GM21381 (cell line): ENCODE measurements around the gene MAN2A2.

Source experiments
- ATAC-seq: cut with Tn5 transposase; IDR thresholded peaks from one replicate; pipeline ENCODE4 v1.9.1; 2021; ENCODE audit warnings: mild to moderate bottlenecking, moderate library complexity; ENCODE audit not compliant: unreplicated experiment

Gene MAN2A2

GRCh38 chr15:90957791-90958190 lies 54.7 kb downstream of the MAN2A2 start:
- no peak for ATAC-seq

- ATAC-seq = no peak
These were observed 56.0 kb downstream of the MAN2A2 start for GRCh38 chr15:90959028-90959595.

GRCh38 chr15:90959894-90960293 lies 56.8 kb downstream of the MAN2A2 start:
- no peak for ATAC-seq

- no peak for ATAC-seq
These were observed 57.4 kb downstream of the MAN2A2 start for GRCh38 chr15:90960298-90961091.

GRCh38 chr15:90962021-90962420 lies 58.9 kb downstream of the MAN2A2 start:
- no peak for ATAC-seq

GRCh38 chr15:90966262-90966661 lies 63.2 kb downstream of the MAN2A2 start:
- no peak for ATAC-seq

GRCh38 chr15:90967206-90967605 lies 64.1 kb downstream of the MAN2A2 start:
- ATAC-seq = no peak

GRCh38 chr15:90968434-90968833 lies 65.3 kb downstream of the MAN2A2 start:
- no peak for ATAC-seq

GRCh38 chr15:90970274-90970673 lies 67.2 kb downstream of the MAN2A2 start:
- no peak for ATAC-seq

GRCh38 chr15:90972133-90972532 lies 69.0 kb downstream of the MAN2A2 start:
- ATAC-seq = no peak
